Mammary epithelial cell (primary cell): ENCODE results near the gene LGR4.

Experiments
- EZH2 ChIP-seq: IDR thresholded peaks from 2 replicates; pipeline ENCODE4 v1.6.1; 2012; ENCODE audit warnings: low read length, inconsistent platforms, borderline replicate concordance
- TF ChIP-seq, protein P1 (sequence below), 2 donors: IDR thresholded peaks in 1 of 2; conservative IDR thresholded peaks in 1 of 2; 2 replicates each; pipeline ENCODE4 v1.5.1; 2011 to 2012; ENCODE audit warnings: inconsistent platforms in 2 of 2, low read length in 2 of 2, mild to moderate bottlenecking in 2 of 2, control low read depth in 1 of 2, low read depth in 1 of 2; ENCODE audit not compliant: insufficient read depth in 1 of 2; ENCODE audit errors: extremely low read depth in 1 of 2

DNA sequence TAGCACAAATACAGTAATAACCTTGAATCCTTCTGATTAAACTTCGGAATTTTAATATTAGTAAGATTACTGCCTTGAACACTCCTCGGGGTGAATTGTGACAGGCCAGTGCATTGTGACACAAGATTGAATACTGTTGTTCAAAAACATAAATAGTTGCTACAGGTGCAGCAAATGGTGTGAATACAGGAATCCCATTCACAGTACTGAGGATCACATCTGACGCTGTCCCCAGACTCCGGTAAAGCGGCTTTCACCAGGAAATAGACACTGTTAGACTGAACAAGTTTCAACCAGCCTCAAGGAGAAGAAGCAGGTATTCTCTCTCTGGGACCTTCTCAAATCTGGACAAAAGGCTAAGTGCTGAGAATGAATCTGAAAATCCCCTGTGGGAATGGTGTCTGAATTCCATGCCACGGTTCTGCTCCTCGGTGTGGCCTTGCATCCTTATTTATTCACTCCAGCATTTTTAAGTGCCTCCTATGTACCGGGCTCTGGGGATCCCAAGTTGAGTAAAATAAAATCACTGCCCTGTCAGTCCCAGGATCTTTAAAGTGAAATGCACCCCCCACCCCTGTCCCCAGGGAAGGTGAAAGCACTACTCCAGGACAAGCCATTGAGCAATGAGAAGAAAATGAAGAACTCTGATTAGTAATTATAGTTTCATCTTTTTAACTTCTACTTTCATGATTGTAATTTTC lies 3.4 kb downstream of the LGR4 start:
- TF ChIP-seq, protein P1, sequence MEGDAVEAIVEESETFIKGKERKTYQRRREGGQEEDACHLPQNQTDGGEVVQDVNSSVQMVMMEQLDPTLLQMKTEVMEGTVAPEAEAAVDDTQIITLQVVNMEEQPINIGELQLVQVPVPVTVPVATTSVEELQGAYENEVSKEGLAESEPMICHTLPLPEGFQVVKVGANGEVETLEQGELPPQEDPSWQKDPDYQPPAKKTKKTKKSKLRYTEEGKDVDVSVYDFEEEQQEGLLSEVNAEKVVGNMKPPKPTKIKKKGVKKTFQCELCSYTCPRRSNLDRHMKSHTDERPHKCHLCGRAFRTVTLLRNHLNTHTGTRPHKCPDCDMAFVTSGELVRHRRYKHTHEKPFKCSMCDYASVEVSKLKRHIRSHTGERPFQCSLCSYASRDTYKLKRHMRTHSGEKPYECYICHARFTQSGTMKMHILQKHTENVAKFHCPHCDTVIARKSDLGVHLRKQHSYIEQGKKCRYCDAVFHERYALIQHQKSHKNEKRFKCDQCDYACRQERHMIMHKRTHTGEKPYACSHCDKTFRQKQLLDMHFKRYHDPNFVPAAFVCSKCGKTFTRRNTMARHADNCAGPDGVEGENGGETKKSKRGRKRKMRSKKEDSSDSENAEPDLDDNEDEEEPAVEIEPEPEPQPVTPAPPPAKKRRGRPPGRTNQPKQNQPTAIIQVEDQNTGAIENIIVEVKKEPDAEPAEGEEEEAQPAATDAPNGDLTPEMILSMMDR (conservative IDR thresholded peaks at IDR 0.05 in 1 of 2, IDR thresholded peaks at IDR 0.05 in 1 of 2; ENCODE audit: extremely low read depth in 1 of 2, insufficient read depth in 1 of 2, low read depth in 1 of 2, low read length in 2 of 2) = no peak
- TF ChIP-seq EZH2 = no peak
